Upper lobe of left lung (tissue), 6 donors: Measurements from ENCODE around the gene DTL. TPM values are rescaled to one million over a fixed set of nuclear protein-coding genes. Genes with fewer than 3 reads are reported as not detected.

Experiments
- ATAC-seq, 2 donors: fragments of 200-7000 bp; cut with Tn5 transposase; one replicate each; pipeline ENCODE4 v1.9.1; 2022; ENCODE audit warnings: mild to moderate bottlenecking in 2 of 2, moderate library complexity in 2 of 2; ENCODE audit not compliant: low FRiP score in 2 of 2
- DNase-seq, 2 donors: peaks; one replicate each; pipeline ENCODE4 v3.0.0-alpha.2; 2019 to 2020
- H3K27ac ChIP-seq, 4 donors: fragments of 200-600 bp; sonication (generic); one replicate each; pipeline ENCODE4 v1.5.1; 2016 to 2019
- H3K27me3 ChIP-seq, 4 donors: fragments of 200-600 bp; sonication (generic); one replicate each; pipeline ENCODE4 v1.5.1; 2017 to 2019
- H3K36me3 ChIP-seq, 4 donors: fragments of 200-600 bp; sonication (generic); one replicate each; pipeline ENCODE4 v1.5.1; 2016 to 2019
- H3K4me1 ChIP-seq, 4 donors: fragments of 200-600 bp; sonication (generic); one replicate each; pipeline ENCODE4 v1.5.1; 2018 to 2019
- H3K4me3 ChIP-seq, 4 donors: fragments of 200-600 bp; sonication (generic); one replicate each; pipeline ENCODE4 v1.5.1; 2017 to 2019; ENCODE audit warnings: mild to moderate bottlenecking in 2 of 4, moderate library complexity in 1 of 4
- H3K9me3 ChIP-seq, 4 donors: fragments of 200-600 bp; sonication (generic); one replicate each; pipeline ENCODE4 v1.5.1; 2018 to 2019
- CTCF ChIP-seq, 6 experiments: fragments of 450-650 bp in 4 of 6; fragments of 200-600 bp in 2 of 6; sonication (generic) in 2 of 6; IDR thresholded peaks; one replicate each; pipeline ENCODE4 v1.5.1; 2016 to 2019; ENCODE audit warnings: antibody characterized with exemption in 6 of 6
- EP300 ChIP-seq, 4 donors: sonication (generic); formaldehyde crosslinking; IDR thresholded peaks; one replicate each; pipeline ENCODE4 v1.5.1; 2017; ENCODE audit warnings: antibody characterized with exemption in 4 of 4, control low read depth in 2 of 4
- POLR2A ChIP-seq, 4 donors: fragments of 450-650 bp; IDR thresholded peaks; one replicate each; pipeline ENCODE4 v1.5.1; 2016 to 2017; ENCODE audit warnings: antibody characterized with exemption in 4 of 4, mild to moderate bottlenecking in 2 of 4
- POLR2AphosphoS5 ChIP-seq, 2 donors: sonication (generic); formaldehyde crosslinking; IDR thresholded peaks; one replicate each; pipeline ENCODE4 v1.5.1; 2017; ENCODE audit warnings: antibody characterized with exemption in 2 of 2
- WGBS, 2 donors: methylation state at CpG; one replicate each; pipeline ENCODE4 v1.1.5; 2017 to 2018; 5-methylcytosine and 5-hydroxymethylcytosine counted together
- total RNA-seq, 6 donors: library from RNA; depleted of rRNA in 4 of 6; stranded (reverse); fragments of >200 nt in 4 of 6; gene quantifications; one replicate each; pipeline versions ENCODE4 v1.1.0 to v1.2.1, GENCODE V29; 2016 to 2021
- donor health status: DM: no; HTN: no; CAD: no; lungs with moderate emphysema.
- donor health status: DM: no; HTN: yes; CAD: no; lungs with severe emphysema.

DTL gene
- total RNA-seq, 6 donors from 2014 or later = 0.92 to 5.9 (median 2.2) TPM

DNA sequence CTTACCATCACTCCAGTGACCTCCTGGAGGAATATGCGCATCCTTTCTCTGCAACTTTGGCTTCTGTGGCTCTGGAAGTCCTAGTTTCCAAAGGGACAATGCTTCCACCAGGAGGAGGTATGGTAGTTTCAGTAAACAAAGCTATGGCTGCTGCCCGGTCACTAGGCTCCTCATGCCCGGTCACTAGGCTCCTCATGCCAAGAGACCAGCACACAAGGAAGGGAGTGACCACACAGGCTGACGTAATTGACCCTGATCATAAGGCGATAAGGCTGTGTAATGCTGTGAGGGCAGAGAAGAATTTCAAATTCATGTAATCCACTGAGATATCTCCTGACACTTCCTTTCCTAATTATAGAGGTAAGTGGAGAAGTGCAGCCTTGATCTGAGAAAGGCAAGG lies 102.9 kb downstream of the DTL start:
- 64 to 100% methylated on average over 4 to 5 of the region's 5 CpGs for WGBS, 2 donors
- Histone ChIP-seq H3K27ac (peak overlapping the region in 3 of 4 donors; percentile 31 to 57 (median 41)), H3K36me3 (no peaks in the 10 kb centered on the region), H3K4me1 (peaks cover 0 to 10% (median 4%) of the 10 kb centered on the region in 4 donors), H3K27me3 (no peaks in the 10 kb centered on the region), H3K9me3 (no peaks in the 10 kb centered on the region), H3K4me3 (no peak overlapping the region)
- TF ChIP-seq EP300 (IDR thresholded peaks at IDR 0.05) = peak in 2 of 4 donors; percentile 37 to 75
- peak in 1 of 2 donors; percentile 67 for TF ChIP-seq POLR2AphosphoS5 (IDR thresholded peaks at IDR 0.05)
- peak in 5 of 6 experiments; percentile 15 to 40 (median 26) for TF ChIP-seq CTCF (IDR thresholded peaks at IDR 0.05)
- TF ChIP-seq POLR2A (IDR thresholded peaks at IDR 0.05) = no peak
- ATAC-seq = no peak
- peak in 1 of 2 donors; percentile 40 for DNase-seq

GRCh38 chr1:212139526-212140135 lies 104.1 kb downstream of the DTL start:
- Histone ChIP-seq H3K4me3 (no peak overlapping the region), H3K27me3 (no peaks in the 10 kb centered on the region), H3K27ac (peak overlapping the region in 1 of 4 donors; percentile 57), H3K36me3 (no peaks in the 10 kb centered on the region), H3K4me1 (peaks cover 0 to 10% (median 4%) of the 10 kb centered on the region in 4 donors), H3K9me3 (no peaks in the 10 kb centered on the region)
- ATAC-seq (peak in 1 of 2 donors; percentile 54), DNase-seq (no peak)
- no peak for TF ChIP-seq EP300 (IDR thresholded peaks at IDR 0.05)
- TF ChIP-seq POLR2A (IDR thresholded peaks at IDR 0.05) = no peak
- TF ChIP-seq CTCF (IDR thresholded peaks at IDR 0.05) = no peak
- no peak for TF ChIP-seq POLR2AphosphoS5 (IDR thresholded peaks at IDR 0.05)
- 74 to 77% methylated on average over 3 of the region's 3 CpGs for WGBS, 2 donors

GRCh38 chr1:212141404-212141803 lies 105.9 kb downstream of the DTL start:
- H3K4me1 ChIP-seq = peaks cover 0 to 10% (median 5%) of the 10 kb centered on the region in 4 donors
- no peaks in the 10 kb centered on the region for H3K36me3 ChIP-seq
- H3K4me3 ChIP-seq = no peak overlapping the region
- TF ChIP-seq EP300 (IDR thresholded peaks at IDR 0.05) = no peak
- no peak for TF ChIP-seq CTCF (IDR thresholded peaks at IDR 0.05)
- no peak for TF ChIP-seq POLR2AphosphoS5 (IDR thresholded peaks at IDR 0.05)
- TF ChIP-seq POLR2A (IDR thresholded peaks at IDR 0.05) = no peak
- no peaks in the 10 kb centered on the region for H3K9me3 ChIP-seq
- H3K27me3 ChIP-seq = no peaks in the 10 kb centered on the region
- WGBS, 2 donors = 94% methylated on average over 4 of the region's 4 CpGs
- ATAC-seq = no peak
- H3K27ac ChIP-seq = no peak overlapping the region
- no peak for DNase-seq

DNA sequence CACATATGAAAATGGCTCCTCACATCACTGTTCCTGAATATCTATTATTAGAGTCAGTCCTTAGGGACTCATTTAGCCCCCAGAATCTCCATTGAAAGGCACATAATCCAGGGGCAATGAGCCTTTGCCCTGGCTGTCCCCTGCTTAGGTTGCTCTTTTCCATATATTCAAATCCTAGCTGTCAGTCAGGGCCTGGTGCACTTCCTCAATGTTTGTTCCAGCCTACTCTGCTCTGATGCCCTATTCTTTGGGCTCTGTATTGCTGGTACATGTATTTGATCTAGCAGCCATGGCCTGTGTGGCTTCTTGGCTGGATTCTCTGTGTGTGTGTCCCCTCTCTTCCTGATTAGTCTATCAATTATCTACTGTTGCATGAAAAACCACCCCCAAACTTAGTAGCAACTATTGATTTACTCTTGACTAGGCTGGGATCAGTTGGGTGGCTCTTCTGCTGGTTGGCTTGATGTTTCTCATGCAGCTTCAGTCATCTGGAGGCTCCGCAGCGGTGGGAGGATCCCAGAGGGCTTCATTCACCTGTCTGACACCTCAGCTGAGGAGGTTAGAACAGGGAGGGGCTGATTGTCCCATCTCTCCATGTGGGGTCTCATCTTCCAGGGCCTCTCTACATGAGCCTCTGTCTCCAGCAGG lies 107.5 kb downstream of the DTL start:
- WGBS, 2 donors = 94 to 100% methylated on average over 2 of the region's 2 CpGs
- no peak for TF ChIP-seq CTCF (IDR thresholded peaks at IDR 0.05)
- no peak for TF ChIP-seq EP300 (IDR thresholded peaks at IDR 0.05)
- no peak for TF ChIP-seq POLR2AphosphoS5 (IDR thresholded peaks at IDR 0.05)
- TF ChIP-seq POLR2A (IDR thresholded peaks at IDR 0.05) = no peak
- ATAC-seq = no peak

More for the DNA sequence above, 107.5 kb downstream of the DTL start:
- Histone ChIP-seq H3K36me3 (no peaks in the 10 kb centered on the region), H3K4me3 (no peak overlapping the region), H3K27ac (no peak overlapping the region), H3K9me3 (no peaks in the 10 kb centered on the region), H3K4me1 (peaks cover 0 to 12% (median 8%) of the 10 kb centered on the region in 4 donors), H3K27me3 (no peaks in the 10 kb centered on the region)
- no peak for DNase-seq
